Measurements from ENCODE around the gene STAP1. TPM values are rescaled to one million over a fixed set of nuclear protein-coding genes. Genes with fewer than 3 reads are reported as not detected.

STAP1 gene
- total and polyA plus RNA-seq, 10 of the 15 experiments (the other 5 are each of a cell fraction or from before 2014, with no cell fraction given), result 4.6 to 19.4 (median 9.4) TPM

DNA sequence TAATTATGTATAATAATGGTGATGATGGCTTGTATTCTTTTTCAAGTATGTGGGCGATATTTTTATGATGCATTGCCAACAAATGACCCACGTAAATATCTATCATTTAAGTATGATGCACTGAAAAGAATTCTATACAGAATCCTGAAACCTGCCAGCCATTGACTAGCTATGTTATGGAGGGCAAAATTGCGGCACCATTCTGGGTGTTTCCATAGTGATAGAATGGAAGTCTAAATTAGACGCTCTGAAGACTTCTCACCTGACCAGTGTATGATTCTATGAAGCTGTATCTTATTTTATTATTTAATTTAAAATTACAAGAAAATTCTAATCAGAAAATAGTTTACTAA is 12.5 kb upstream of the STAP1 start:
- no peak for FAIRE-seq
- intact Hi-C loops (cut with micrococcal nuclease; ENCODE audit: unreplicated experiment), result loop anchor here (5.0 kb wide), 3 partner anchors 81 to 631 kb away; no protein-coding TSS in a partner anchor

More for the DNA sequence above, 12.5 kb upstream of the STAP1 start:
- TF ChIP-seq, protein P1, sequence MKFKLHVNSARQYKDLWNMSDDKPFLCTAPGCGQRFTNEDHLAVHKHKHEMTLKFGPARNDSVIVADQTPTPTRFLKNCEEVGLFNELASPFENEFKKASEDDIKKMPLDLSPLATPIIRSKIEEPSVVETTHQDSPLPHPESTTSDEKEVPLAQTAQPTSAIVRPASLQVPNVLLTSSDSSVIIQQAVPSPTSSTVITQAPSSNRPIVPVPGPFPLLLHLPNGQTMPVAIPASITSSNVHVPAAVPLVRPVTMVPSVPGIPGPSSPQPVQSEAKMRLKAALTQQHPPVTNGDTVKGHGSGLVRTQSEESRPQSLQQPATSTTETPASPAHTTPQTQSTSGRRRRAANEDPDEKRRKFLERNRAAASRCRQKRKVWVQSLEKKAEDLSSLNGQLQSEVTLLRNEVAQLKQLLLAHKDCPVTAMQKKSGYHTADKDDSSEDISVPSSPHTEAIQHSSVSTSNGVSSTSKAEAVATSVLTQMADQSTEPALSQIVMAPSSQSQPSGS (IDR thresholded peaks at IDR 0.05; ENCODE audit: low read length), result no peak
- TF ChIP-seq YY1 (IDR thresholded peaks at IDR 0.05; ENCODE audit: low read depth, low read length), result 0 out of 2 replicates have a peak, but pooled peaks have one; percentile 24
- TF ChIP-seq NRF1 (conservative IDR thresholded peaks at IDR 0.05; ENCODE audit: low read depth, low read length), result no peak
- no peak for TF ChIP-seq KDM1A (IDR thresholded peaks at IDR 0.05; ENCODE audit: borderline replicate concordance)
- no peak for TF ChIP-seq HDAC6 (IDR thresholded peaks at IDR 0.05; ENCODE audit: unreplicated experiment)
- no peak for TF ChIP-seq TCF3 (IDR thresholded peaks at IDR 0.05; ENCODE audit: borderline replicate concordance, insufficient read depth, low read depth, low read length)
- Histone ChIP-seq H3K4me1 (ENCODE audit: control insufficient read depth, insufficient read depth, low read length) (peaks cover 3% of the 10 kb centered on the region; the same call in 1 of the 2 replicates), H3K9ac (ENCODE audit: control insufficient read depth, insufficient read depth, low read length) (peak overlapping the region; percentile 61; the same call in 1 of the 2 replicates), H2AFZ (ENCODE audit: control insufficient read depth, low read depth, low read length) (peak overlapping the region; percentile 85), H3K9me3 (replicated peaks; ENCODE audit: control insufficient read depth, insufficient read depth, low read length) (no peaks in the 10 kb centered on the region), H4K20me1 (ENCODE audit: control insufficient read depth, insufficient read depth) (no peaks in the 10 kb centered on the region), H3K36me3 (ENCODE audit: control insufficient read depth in 2 of 2, insufficient read depth in 2 of 2, low read length in 1 of 2) (no peaks in the 10 kb centered on the region), H3K4me2 (ENCODE audit: control insufficient read depth, insufficient read depth) (peak overlapping the region; percentile 60; the same call in 1 of the 2 replicates), H3K27ac (ENCODE audit: control insufficient read depth, insufficient read depth) (peak overlapping the region; percentile 61; the same call in 1 of the 2 replicates), H3K79me2 (ENCODE audit: control insufficient read depth, insufficient read depth, low read length) (peaks cover 34% of the 10 kb centered on the region), H3K27me3 (replicated peaks in 1 of 2; ENCODE audit: control insufficient read depth in 2 of 2, insufficient read depth in 2 of 2, low read length in 1 of 2) (no peaks in the 10 kb centered on the region), H3K4me3 (peak overlapping the region; percentile 61)
- ChIA-PET POLR2A (interaction anchor here (0.7 to 1.7 kb wide), 4 partner anchors 13 to 154 kb away, joined by 3 to 5 read pairs (median 4); partner anchors contain the start of gene STAP1), SMC1A (ENCODE audit: uncharacterized antibody, unreplicated experiment) (interaction anchor here (0.9 to 3.9 kb wide), 13 partner anchors 10 to 365 kb away, joined by 3 to 22 read pairs (median 5); no protein-coding TSS in a partner anchor), RAD21 (ENCODE audit: unreplicated experiment) (interaction anchor here (0.9 to 2.8 kb wide), 7 partner anchors 35 to 201 kb away, joined by 3 to 8 read pairs (median 4); partner anchors contain the start of gene UBA6), CTCF (interaction anchor here (0.9 to 3.3 kb wide), 13 partner anchors 11 to 630 kb away, joined by 3 to 13 read pairs (median 4); partner anchors contain the start of gene STAP1)
- no peak for DNase-seq (ENCODE audit: low read depth, low spot score)
- in situ Hi-C loops (cut with MboI), result loop anchor here (5.0 to 25.0 kb wide), 3 partner anchors 356 to 1091 kb away; no protein-coding TSS in a partner anchor
- WGBS (ENCODE audit: insufficient coverage, insufficient replicate concordance, low lambda C conversion rate, missing lambda C conversion rate), result 6% methylated on average over 4 of the region's 4 CpGs
- TSS peak; percentile 96 for BruUV-seq (replicated peaks)
- ATAC-seq, result no peak

All from GM12878 (cell line).